Nephron progenitor cell (in vitro differentiated cells): ENCODE measurements around the gene CDC25A.

ENCODE experiments used
- DNase-seq: peaks from one replicate; pipeline ENCODE4 v3.0.0; 2021
- H3K27ac Mint-ChIP-seq: 2 replicates; pipeline ENCODE4 v1.8.0; 2021; ENCODE audit warnings: mild to moderate bottlenecking, moderate library complexity, mixed read lengths
- H3K27me3 Mint-ChIP-seq: 2 replicates; pipeline ENCODE4 v1.8.0; 2021; ENCODE audit warnings: mild to moderate bottlenecking, low read depth, mixed read lengths; ENCODE audit not compliant: poor library complexity
- H3K36me3 Mint-ChIP-seq: 2 replicates; pipeline ENCODE4 v1.8.0; 2021; ENCODE audit warnings: low read depth, mixed read lengths
- H3K4me1 Mint-ChIP-seq: 2 replicates; pipeline ENCODE4 v1.8.0; 2021; ENCODE audit warnings: mixed read lengths
- H3K4me3 Mint-ChIP-seq: 2 replicates; pipeline ENCODE4 v1.8.0; 2021; ENCODE audit warnings: mild to moderate bottlenecking, moderate library complexity, mixed read lengths
- H3K9me3 Mint-ChIP-seq: 2 replicates; pipeline ENCODE4 v1.8.0; 2021; ENCODE audit warnings: mild to moderate bottlenecking, moderate library complexity, mixed read lengths
- TF ChIP-seq, protein P1 (sequence below): fragments of 200-600 bp; sonication (generic); IDR thresholded peaks from 2 replicates; pipeline ENCODE4 v1.5.0; 2021; ENCODE audit warnings: antibody characterized with exemption

CDC25A gene

DNA sequence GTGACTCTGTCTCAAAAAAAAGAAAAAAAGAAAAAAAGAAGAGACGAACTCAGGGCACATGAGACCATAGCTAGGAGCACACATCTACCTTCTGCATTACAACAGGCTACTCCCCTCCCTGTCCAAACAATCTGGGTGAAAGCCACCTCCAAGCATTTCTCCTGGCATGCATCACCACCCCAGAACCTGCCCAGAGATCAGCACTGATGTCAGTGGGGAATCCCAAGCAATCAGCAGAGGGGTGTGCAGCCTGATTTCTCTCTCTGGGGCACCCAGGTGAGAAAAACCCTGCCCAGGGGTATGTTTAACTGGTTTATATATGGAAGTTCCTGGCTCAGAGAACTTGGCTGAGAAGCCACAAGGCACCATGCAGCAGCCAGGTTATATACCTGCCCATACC is 59.4 kb downstream of the CDC25A start:
- no peak for DNase-seq
- H3K4me3 Mint-ChIP-seq: no peak overlapping the region
- no peaks in the 10 kb centered on the region for H3K9me3 Mint-ChIP-seq
- H3K27ac Mint-ChIP-seq: no peak overlapping the region
- no peaks in the 10 kb centered on the region for H3K36me3 Mint-ChIP-seq
- peaks cover 20% of the 10 kb centered on the region for H3K4me1 Mint-ChIP-seq
- peaks cover 3% of the 10 kb centered on the region for H3K27me3 Mint-ChIP-seq
- TF ChIP-seq, protein P1, sequence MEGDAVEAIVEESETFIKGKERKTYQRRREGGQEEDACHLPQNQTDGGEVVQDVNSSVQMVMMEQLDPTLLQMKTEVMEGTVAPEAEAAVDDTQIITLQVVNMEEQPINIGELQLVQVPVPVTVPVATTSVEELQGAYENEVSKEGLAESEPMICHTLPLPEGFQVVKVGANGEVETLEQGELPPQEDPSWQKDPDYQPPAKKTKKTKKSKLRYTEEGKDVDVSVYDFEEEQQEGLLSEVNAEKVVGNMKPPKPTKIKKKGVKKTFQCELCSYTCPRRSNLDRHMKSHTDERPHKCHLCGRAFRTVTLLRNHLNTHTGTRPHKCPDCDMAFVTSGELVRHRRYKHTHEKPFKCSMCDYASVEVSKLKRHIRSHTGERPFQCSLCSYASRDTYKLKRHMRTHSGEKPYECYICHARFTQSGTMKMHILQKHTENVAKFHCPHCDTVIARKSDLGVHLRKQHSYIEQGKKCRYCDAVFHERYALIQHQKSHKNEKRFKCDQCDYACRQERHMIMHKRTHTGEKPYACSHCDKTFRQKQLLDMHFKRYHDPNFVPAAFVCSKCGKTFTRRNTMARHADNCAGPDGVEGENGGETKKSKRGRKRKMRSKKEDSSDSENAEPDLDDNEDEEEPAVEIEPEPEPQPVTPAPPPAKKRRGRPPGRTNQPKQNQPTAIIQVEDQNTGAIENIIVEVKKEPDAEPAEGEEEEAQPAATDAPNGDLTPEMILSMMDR: no peak

GRCh38 chr3:48125886-48126622 is 62.2 kb downstream of the CDC25A start:
- H3K27ac Mint-ChIP-seq: no peak overlapping the region
- H3K4me3 Mint-ChIP-seq: no peak overlapping the region
- H3K9me3 Mint-ChIP-seq: no peaks in the 10 kb centered on the region
- no peak for DNase-seq
- TF ChIP-seq, protein P1: no peak
- peaks cover 18% of the 10 kb centered on the region for H3K4me1 Mint-ChIP-seq
- H3K36me3 Mint-ChIP-seq: no peaks in the 10 kb centered on the region
- H3K27me3 Mint-ChIP-seq: peaks cover 3% of the 10 kb centered on the region

DNA sequence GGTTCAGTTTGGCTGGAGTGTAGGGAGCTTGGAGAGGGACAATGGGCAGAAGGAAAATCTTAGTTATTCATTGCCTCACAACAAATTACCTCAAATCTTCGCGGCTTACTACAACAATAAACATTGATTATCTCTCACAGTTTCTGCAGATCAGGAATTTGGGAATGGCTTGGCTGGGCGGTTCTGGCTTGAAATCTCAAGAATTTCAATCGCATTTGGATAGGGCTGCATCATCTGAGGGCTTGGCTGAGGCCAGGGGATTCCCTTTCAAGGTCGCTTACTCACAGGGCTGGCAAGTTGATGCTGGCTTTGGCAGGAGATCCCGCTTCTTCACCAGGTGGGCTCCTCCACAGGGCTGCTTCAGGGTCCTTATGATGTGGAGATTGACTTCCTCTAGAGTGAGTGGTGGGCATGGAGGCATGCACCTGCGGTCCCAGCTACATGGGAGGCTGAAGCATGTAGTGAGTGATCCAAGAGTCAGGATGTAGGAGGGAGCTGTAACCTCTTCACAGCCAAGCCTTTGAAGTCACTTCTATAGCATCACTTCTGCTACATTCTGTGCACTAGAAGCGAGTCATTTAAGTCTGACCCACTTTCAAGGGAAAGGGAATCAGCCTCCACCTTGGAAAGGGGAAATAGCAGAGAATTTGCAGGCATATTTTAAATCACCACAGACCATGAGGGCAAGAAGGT is 63.1 kb downstream of the CDC25A start:
- no peak for DNase-seq
- peaks cover 9% of the 10 kb centered on the region for H3K4me1 Mint-ChIP-seq
- peak overlapping the region; percentile 60 for H3K27ac Mint-ChIP-seq

DNA sequence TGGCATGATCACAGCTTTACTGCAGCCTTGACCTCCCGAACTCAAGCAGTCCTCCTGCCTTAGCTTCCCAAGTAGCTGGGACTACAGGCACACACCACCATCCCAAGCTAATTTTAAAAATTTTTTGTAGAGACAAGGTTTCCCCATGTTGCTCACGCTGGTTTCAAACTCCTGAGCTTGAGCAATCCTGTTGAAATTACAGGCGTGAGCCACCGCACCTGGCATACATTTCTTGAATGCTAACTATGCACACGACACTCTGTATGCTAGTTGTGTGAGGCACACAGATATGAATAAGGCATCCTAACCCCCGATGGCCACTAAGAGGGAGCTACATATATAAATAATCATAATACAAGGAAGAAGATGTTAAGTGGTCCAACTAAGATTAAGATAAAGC is 64.9 kb downstream of the CDC25A start:
- no peaks in the 10 kb centered on the region for H3K9me3 Mint-ChIP-seq
- TF ChIP-seq, protein P1: no peak
- no peak overlapping the region for H3K27ac Mint-ChIP-seq
- peaks cover 5% of the 10 kb centered on the region for H3K4me1 Mint-ChIP-seq
- no peak overlapping the region for H3K4me3 Mint-ChIP-seq
- no peak for DNase-seq
- no peaks in the 10 kb centered on the region for H3K36me3 Mint-ChIP-seq
- H3K27me3 Mint-ChIP-seq: peaks cover 3% of the 10 kb centered on the region

More for the DNA sequence above, 63.1 kb downstream of the CDC25A start:
- Mint-ChIP-seq H3K27me3 (peaks cover 3% of the 10 kb centered on the region), H3K36me3 (no peaks in the 10 kb centered on the region), H3K4me3 (no peak overlapping the region), H3K9me3 (no peaks in the 10 kb centered on the region)
- TF ChIP-seq, protein P1: no peak

GRCh38 chr3:48122504-48122903 is 65.7 kb downstream of the CDC25A start:
- no peak overlapping the region for H3K27ac Mint-ChIP-seq
- no peak overlapping the region for H3K4me3 Mint-ChIP-seq
- DNase-seq: no peak
- peaks cover 12% of the 10 kb centered on the region for H3K4me1 Mint-ChIP-seq
- no peaks in the 10 kb centered on the region for H3K9me3 Mint-ChIP-seq
- peaks cover 3% of the 10 kb centered on the region for H3K27me3 Mint-ChIP-seq
- TF ChIP-seq, protein P1: no peak
- no peaks in the 10 kb centered on the region for H3K36me3 Mint-ChIP-seq
